C4-2B (cell line): ENCODE results near the gene NFYC.

Experiments
- ZFX ChIP-seq: fragments of 450-650 bp; IDR thresholded peaks from 2 replicates; pipeline ENCODE4 v1.6.1; 2017
- TF ChIP-seq, protein P1 (sequence below): fragments of 450-650 bp; conservative IDR thresholded peaks from 2 replicates; pipeline ENCODE4 v1.5.1; 2017; ENCODE audit warnings: mild to moderate bottlenecking

- TF ChIP-seq, protein P1, sequence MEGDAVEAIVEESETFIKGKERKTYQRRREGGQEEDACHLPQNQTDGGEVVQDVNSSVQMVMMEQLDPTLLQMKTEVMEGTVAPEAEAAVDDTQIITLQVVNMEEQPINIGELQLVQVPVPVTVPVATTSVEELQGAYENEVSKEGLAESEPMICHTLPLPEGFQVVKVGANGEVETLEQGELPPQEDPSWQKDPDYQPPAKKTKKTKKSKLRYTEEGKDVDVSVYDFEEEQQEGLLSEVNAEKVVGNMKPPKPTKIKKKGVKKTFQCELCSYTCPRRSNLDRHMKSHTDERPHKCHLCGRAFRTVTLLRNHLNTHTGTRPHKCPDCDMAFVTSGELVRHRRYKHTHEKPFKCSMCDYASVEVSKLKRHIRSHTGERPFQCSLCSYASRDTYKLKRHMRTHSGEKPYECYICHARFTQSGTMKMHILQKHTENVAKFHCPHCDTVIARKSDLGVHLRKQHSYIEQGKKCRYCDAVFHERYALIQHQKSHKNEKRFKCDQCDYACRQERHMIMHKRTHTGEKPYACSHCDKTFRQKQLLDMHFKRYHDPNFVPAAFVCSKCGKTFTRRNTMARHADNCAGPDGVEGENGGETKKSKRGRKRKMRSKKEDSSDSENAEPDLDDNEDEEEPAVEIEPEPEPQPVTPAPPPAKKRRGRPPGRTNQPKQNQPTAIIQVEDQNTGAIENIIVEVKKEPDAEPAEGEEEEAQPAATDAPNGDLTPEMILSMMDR: no peak
- TF ChIP-seq ZFX: no peak
Measured at GRCh38 chr1:40717955-40718354, 26.5 kb downstream of the NFYC start.
